GM21825 (cell line): ENCODE data around the gene FAM227B.

ENCODE experiments used
- ATAC-seq: cut with Tn5 transposase; IDR thresholded peaks from one replicate; pipeline ENCODE4 v1.9.1; 2021; ENCODE audit warnings: mild to moderate bottlenecking, moderate library complexity; ENCODE audit not compliant: unreplicated experiment

FAM227B gene

DNA sequence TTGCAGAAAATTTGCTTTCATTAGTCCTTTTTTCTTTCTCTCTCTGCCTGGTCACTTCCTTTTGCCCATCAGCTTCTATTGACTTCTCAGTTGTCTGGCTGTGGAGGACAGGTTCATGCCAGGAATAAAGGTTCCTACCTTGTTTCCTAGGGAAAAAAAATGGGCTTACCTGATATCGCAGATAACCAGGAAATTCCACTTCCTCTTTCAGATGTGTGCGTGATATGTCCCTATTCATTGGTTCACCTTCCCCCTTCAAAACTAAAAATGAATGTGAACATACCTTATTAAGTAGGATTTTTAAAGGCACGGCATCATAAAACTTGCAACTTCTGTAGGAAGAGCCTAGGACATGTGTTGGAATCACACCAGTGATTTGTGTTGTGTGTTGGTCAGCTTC, 317.6 kb downstream of the FAM227B start:
- no peak for ATAC-seq

GRCh38 chr15:49301562-49301961, 319.1 kb downstream of the FAM227B start:
- no peak for ATAC-seq

DNA sequence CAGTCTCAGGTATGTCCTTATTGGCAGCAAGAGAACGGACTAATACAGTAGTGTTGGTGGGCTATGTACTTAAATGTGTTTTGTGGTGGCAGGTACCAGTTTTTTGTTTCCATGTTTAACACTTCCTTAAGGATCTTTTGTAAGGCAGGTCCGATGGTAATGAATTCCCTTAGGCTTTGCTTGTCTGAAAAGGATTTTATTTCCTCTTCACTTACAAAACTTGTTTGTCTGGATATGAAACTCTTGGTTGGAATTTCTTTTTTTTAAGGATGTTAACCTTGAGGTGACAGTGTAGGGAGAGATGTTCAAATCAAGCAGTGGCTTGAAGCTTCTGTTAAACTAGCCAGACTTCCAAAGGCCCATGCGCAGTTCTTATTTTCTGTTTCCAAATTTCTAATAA, 319.8 kb downstream of the FAM227B start:
- no peak for ATAC-seq

GRCh38 chr15:49297584-49297983, 323.0 kb downstream of the FAM227B start:
- no peak for ATAC-seq

- ATAC-seq: no peak
Observed at GRCh38 chr15:49296258-49296657, 324.4 kb downstream of the FAM227B start.

- ATAC-seq: no peak
Observed at GRCh38 chr15:49293941-49294340, 326.7 kb downstream of the FAM227B start.

- ATAC-seq: no peak
Observed at GRCh38 chr15:49290191-49290590, 330.4 kb downstream of the FAM227B start.

GRCh38 chr15:49288391-49288790, 332.2 kb downstream of the FAM227B start:
- ATAC-seq: no peak

GRCh38 chr15:49287481-49287880, 333.1 kb downstream of the FAM227B start:
- ATAC-seq: no peak

DNA sequence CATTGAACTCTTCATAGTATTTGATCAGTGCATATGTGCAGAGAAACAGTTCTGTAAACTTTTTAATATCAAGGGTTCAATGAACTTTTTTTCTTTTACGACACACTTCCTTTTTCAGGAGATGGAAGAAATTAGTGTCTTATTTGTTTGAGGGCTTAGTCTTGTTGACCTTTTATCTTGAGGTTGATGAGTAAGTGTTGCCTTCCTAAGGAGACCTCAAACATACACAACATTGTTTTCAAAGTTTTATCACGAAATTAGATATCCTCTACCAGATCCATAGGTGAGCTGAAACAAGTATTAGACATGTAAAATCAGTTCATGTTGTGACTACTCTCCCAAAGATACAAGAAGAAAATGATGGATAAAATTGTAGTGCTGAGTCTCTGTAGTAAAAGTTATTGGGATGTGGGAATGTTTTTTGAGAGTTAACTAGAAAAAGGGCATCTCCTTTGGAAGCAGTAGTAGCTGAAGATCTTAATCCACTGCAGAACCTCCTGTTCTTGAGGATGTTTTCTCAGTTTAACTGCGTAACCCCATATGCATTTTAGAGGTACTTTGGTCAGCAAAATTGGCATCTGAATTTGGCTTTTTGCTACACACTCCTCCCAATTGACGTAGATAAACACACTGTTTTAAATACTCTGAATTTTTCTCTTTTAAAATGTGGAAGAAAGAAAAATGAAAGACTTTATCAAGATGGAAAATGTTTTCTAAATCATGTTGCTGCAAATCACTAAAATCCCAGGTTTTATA, 333.8 kb downstream of the FAM227B start:
- no peak for ATAC-seq

GRCh38 chr15:49282366-49282765, 338.3 kb downstream of the FAM227B start:
- ATAC-seq: no peak

GRCh38 chr15:49279521-49280456, 340.8 kb downstream of the FAM227B start:
- ATAC-seq: no peak

DNA sequence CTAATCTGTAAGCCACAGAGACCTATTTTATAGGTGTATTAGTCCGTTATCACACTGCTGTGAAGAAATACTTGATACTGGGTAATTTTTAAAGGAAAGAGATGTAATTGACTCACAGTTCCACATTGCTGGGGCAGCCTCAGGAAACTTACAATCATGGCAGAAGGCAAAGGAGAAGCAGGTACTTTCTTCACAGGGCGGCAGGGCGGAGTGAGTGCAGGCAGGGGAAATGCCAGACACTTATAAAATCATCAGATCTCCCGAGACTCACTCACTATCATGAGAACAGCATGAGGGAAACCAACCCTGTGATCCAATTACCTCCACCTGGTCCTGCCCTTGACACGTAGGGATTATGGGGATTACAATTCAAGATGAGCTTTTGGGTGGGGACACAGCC, 341.9 kb downstream of the FAM227B start:
- ATAC-seq: no peak
